ENCODE data around the gene NCKAP5.
A peak's percentile ranks its signal among the peaks of the same experiment; 100 is the strongest.

The NCKAP5 gene

GRCh38 chr2:133569286-133569830, 1.1 kb upstream of the NCKAP5 start:
- Histone ChIP-seq H3K36me3 (ENCODE audit: control insufficient read depth, insufficient read depth, low read length) (no peaks in the 10 kb centered on the region), H3K4me3 (replicated peaks; ENCODE audit: low read depth, low read length) (no peak overlapping the region), H3K27me3 (replicated peaks; ENCODE audit: control insufficient read depth, insufficient read depth, low read length) (no peaks in the 10 kb centered on the region)
- TF ChIP-seq CTCF (IDR thresholded peaks at IDR 0.05; ENCODE audit: insufficient read depth, low read length, poor library complexity, severe bottlenecking): no peak
- DNase-seq (ENCODE audit: extremely low read depth, insufficient read length): no peak

- no peak for DNase-seq (ENCODE audit: extremely low read depth, insufficient read length)
- H3K36me3 ChIP-seq (ENCODE audit: control insufficient read depth, insufficient read depth, low read length): no peaks in the 10 kb centered on the region
- no peak for TF ChIP-seq CTCF (IDR thresholded peaks at IDR 0.05; ENCODE audit: insufficient read depth, low read length, poor library complexity, severe bottlenecking)
- H3K27me3 ChIP-seq (replicated peaks; ENCODE audit: control insufficient read depth, insufficient read depth, low read length): no peaks in the 10 kb centered on the region
- no peak overlapping the region for H3K4me3 ChIP-seq (replicated peaks; ENCODE audit: low read depth, low read length)
These were observed 335 bp upstream of the NCKAP5 start for GRCh38 chr2:133568598-133568997.

GRCh38 chr2:133562558-133562957, 5.7 kb downstream of the NCKAP5 start:
- Histone ChIP-seq H3K27me3 (replicated peaks; ENCODE audit: control insufficient read depth, insufficient read depth, low read length) (no peaks in the 10 kb centered on the region; the same call in 1 of the 2 replicates), H3K4me3 (replicated peaks; ENCODE audit: low read depth, low read length) (no peak overlapping the region), H3K36me3 (ENCODE audit: control insufficient read depth, insufficient read depth, low read length) (no peaks in the 10 kb centered on the region)
- no peak for DNase-seq (ENCODE audit: extremely low read depth, insufficient read length)
- no peak for TF ChIP-seq CTCF (IDR thresholded peaks at IDR 0.05; ENCODE audit: insufficient read depth, low read length, poor library complexity, severe bottlenecking)

GRCh38 chr2:133561045-133561852, 7.0 kb downstream of the NCKAP5 start:
- DNase-seq (ENCODE audit: extremely low read depth, insufficient read length): no peak
- H3K27me3 ChIP-seq (replicated peaks; ENCODE audit: control insufficient read depth, insufficient read depth, low read length): no peaks in the 10 kb centered on the region; the same call in 1 of the 2 replicates
- no peaks in the 10 kb centered on the region for H3K36me3 ChIP-seq (ENCODE audit: control insufficient read depth, insufficient read depth, low read length)
- peak; percentile 68 for TF ChIP-seq CTCF (IDR thresholded peaks at IDR 0.05; ENCODE audit: insufficient read depth, low read length, poor library complexity, severe bottlenecking)
- no peak overlapping the region for H3K4me3 ChIP-seq (replicated peaks; ENCODE audit: low read depth, low read length)

GRCh38 chr2:133557614-133558013, 10.6 kb downstream of the NCKAP5 start:
- Histone ChIP-seq H3K27me3 (replicated peaks; ENCODE audit: control insufficient read depth, insufficient read depth, low read length) (no peaks in the 10 kb centered on the region; the same call in 1 of the 2 replicates), H3K4me3 (replicated peaks; ENCODE audit: low read depth, low read length) (no peak overlapping the region), H3K36me3 (ENCODE audit: control insufficient read depth, insufficient read depth, low read length) (no peaks in the 10 kb centered on the region)
- no peak for DNase-seq (ENCODE audit: extremely low read depth, insufficient read length)
- TF ChIP-seq CTCF (IDR thresholded peaks at IDR 0.05; ENCODE audit: insufficient read depth, low read length, poor library complexity, severe bottlenecking): no peak

All from GM06990 (cell line).